MV-4-11 (cell line): Measurements from ENCODE around the gene TMEM50A.
"Not testable (repeated sequence)": the region's sequence is repeated elsewhere in the genome, so short reads cannot be mapped to it uniquely, and the experiment has no call there.

Source experiments
- DNase-seq: peaks from one replicate; lab custom pipeline; 2025; lab: John Stamatoyannopoulos, UW

TMEM50A gene

DNA sequence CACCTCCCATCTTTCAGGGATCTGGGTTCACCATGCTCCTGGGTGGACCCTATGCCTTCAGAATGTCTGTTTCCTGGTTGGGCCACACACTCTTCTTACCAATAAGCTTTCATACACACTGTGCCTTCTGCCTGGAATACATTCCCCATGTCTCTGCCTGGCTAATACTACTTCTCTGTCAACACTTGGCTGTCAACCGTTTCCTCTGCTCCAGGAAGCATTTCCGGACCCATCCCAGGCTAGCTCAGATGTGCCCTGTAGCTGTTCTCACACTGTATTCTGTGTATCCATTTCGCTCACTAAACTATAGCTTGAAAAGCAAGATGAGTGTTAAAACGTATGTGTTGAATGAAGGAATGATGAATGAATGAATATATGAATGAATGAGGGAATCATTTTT lies 49.0 kb downstream of the TMEM50A start:
- not testable (repeated sequence) for DNase-seq

GRCh38 chr1:25388691-25389090 lies 50.6 kb downstream of the TMEM50A start:
- DNase-seq = not testable (repeated sequence)

DNA sequence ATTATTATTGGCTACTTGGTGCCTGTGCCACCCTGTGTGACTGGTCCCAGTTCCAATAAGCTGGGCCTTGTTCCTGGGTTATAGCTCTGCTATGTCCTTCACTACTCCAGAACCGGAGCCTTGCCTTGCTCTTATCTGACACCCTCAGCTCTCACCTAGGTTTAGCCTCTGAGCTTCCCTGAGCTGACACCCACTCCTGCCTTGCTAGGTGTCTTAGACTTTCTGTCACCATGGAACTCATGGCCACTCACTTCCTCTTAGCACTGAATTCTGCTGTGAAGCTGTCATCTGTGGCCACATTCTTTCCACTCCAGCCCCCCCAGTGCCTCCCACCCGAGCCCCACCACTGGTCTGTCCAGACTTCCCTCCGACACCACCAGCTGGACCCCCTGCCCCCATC lies 51.6 kb downstream of the TMEM50A start:
- DNase-seq = not testable (repeated sequence)

- no peak for DNase-seq
Measured at GRCh38 chr1:25392841-25393240, 54.7 kb downstream of the TMEM50A start.

DNA sequence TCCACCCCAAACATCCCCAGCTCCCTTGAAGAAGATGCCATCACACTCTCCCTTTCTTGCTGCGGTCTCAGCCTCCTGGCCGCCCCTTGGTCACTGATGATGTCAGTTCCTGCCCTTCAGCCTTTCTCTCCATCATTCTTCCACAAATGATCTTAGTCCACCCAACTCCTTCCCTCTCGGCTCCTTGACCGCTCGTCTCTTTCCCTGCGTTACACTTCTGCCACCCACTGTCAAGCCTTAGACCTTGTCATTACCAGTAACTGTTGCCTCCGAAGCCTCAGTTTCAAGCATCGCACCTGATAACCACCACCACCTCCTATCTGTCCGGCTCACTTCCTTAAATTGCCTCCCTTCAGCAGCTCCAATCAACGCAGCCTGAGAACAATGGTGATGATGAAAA lies 59.4 kb downstream of the TMEM50A start:
- DNase-seq = not testable (repeated sequence)

- DNase-seq = not testable (repeated sequence)
Measured at GRCh38 chr1:25398079-25398478, 59.9 kb downstream of the TMEM50A start.

DNA sequence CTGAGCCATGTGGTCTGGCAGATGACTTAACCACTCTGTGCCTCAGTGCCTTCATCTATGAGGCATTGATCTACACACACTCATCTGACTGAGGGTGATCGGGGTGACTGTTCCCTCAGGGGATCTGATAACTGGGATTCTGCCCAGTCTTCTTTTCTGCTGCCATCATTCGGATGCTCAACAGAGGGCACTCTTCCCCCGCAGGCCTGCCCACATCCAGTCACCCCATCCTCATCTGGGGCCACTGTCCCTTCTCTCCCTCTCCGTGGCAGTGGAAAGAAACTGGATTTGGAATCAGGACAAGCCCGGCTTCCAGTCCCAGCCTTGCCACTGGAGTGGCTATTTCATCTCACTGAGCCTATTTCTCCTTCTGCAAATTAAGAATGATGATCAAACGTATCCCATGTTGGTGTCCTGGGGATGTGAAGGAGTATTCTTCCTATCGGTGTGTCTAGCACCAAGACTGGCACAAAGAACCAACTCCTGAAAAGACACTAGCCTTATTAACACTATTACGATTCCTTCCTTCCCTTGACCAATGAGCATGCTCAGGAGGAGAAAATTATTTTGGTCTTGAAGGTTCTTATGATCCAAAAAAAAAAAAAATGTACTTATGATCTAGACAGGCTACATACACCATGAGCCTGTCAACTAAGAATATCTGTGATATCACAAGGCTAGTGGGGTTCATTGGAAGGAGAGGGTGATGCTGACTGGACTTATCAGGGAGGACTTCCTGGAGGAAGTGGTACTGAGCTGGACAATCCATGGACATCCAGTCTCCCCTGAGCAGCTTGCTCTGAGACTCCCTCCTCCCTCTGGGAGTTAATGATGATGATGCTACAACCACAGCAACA lies 65.0 kb downstream of the TMEM50A start:
- DNase-seq = not testable (repeated sequence)

GRCh38 chr1:25405731-25406305 lies 67.7 kb downstream of the TMEM50A start:
- not testable (repeated sequence) for DNase-seq

- not testable (repeated sequence) for DNase-seq
Measured at GRCh38 chr1:25409641-25410427, 71.7 kb downstream of the TMEM50A start.
